Transverse colon (tissue), 4 donors: ENCODE measurements around the gene SPRR1A. TPM values are rescaled to one million over a fixed set of nuclear protein-coding genes. Genes with fewer than 3 reads are reported as not detected.

Source experiments
- DNase-seq: peaks from one replicate; pipeline ENCODE4 v3.0.0-alpha.2; 2019
- H3K27ac ChIP-seq, 4 donors: fragments of 200-600 bp; sonication (generic); 2 replicates each; pipeline ENCODE4 v1.5.1; 2016 to 2018; ENCODE audit warnings: inconsistent platforms in 4 of 4
- H3K27me3 ChIP-seq: fragments of 200-600 bp; sonication (generic); 2 replicates; pipeline ENCODE4 v1.5.1; 2017; ENCODE audit warnings: inconsistent platforms
- H3K36me3 ChIP-seq, 4 donors: fragments of 200-600 bp; sonication (generic); 2 replicates each; pipeline ENCODE4 v1.5.1; 2017 to 2019; ENCODE audit warnings: inconsistent platforms in 4 of 4
- H3K4me1 ChIP-seq, 4 donors: fragments of 200-600 bp; sonication (generic); 2 replicates each; pipeline ENCODE4 v1.5.1; 2017 to 2020; ENCODE audit warnings: inconsistent platforms in 4 of 4
- H3K4me3 ChIP-seq, 4 donors: fragments of 200-600 bp; sonication (generic); 1 replicate in 1 of 4; 2 replicates in 3 of 4; pipeline versions ENCODE4 v1.5.1 to v1.6.1; 2017 to 2019; ENCODE audit warnings: inconsistent platforms in 4 of 4
- H3K9me3 ChIP-seq, 2 donors: fragments of 200-600 bp; sonication (generic); 2 replicates each; pipeline ENCODE4 v1.5.1; 2017 to 2019; ENCODE audit warnings: inconsistent platforms in 2 of 2
- CTCF ChIP-seq, 5 experiments: fragments of 200-600 bp in 3 of 5; fragments of 450-650 bp in 2 of 5; sonication (generic) in 3 of 5; IDR thresholded peaks; 1 replicate in 2 of 5; 2 replicates in 3 of 5; pipeline ENCODE4 v1.5.1; 2016 to 2017; ENCODE audit warnings: antibody characterized with exemption in 5 of 5, inconsistent platforms in 3 of 5, mild to moderate bottlenecking in 2 of 5, moderate library complexity in 1 of 5
- EP300 ChIP-seq: sonication (generic); formaldehyde crosslinking; IDR thresholded peaks from one replicate; pipeline ENCODE4 v1.6.1; 2017; ENCODE audit warnings: antibody characterized with exemption, low read depth
- POLR2A ChIP-seq: fragments of 450-650 bp; IDR thresholded peaks from one replicate; pipeline ENCODE4 v1.6.1; 2016; ENCODE audit warnings: antibody characterized with exemption, mild to moderate bottlenecking, moderate library complexity
- POLR2AphosphoS5 ChIP-seq, 3 donors: sonication (generic); formaldehyde crosslinking; IDR thresholded peaks; one replicate each; pipeline ENCODE4 v1.6.1; 2016; ENCODE audit warnings: antibody characterized with exemption in 3 of 3
- WGBS, 2 donors: methylation state at CpG; one replicate each; pipeline ENCODE4 v1.1.5; 2018; ENCODE audit warnings: low coverage in 1 of 2; 5-methylcytosine and 5-hydroxymethylcytosine counted together
- in situ Hi-C, 4 donors: fragments of 200-750 bp; cut with MboI; loops; one replicate each; pipeline versions ENCODE4 v1.15.0 to v1.15.1; 2017; ENCODE audit warnings: low sequenced_read_pairs in 3 of 4, low pct_ligation_motif_present in 1 of 4, low pct_unique_long_range_greater_than_20kb in 1 of 4
- intact Hi-C: fragments of 100-400 bp; cut with DNase I; formaldehyde crosslinking; loops from one replicate; pipeline ENCODE4 v1.15.1; 2023; ENCODE audit warnings: low total_unique reads
- total RNA-seq, 4 donors: library from RNA; depleted of rRNA; stranded (reverse); fragments of >200 nt; gene quantifications; one replicate each; pipeline ENCODE4 v1.1.0, GENCODE V29; 2016

Gene SPRR1A
- total RNA-seq, 4 donors from 2014 or later: not detected

GRCh38 chr1:152996633-152997400 lies 12.9 kb downstream of the SPRR1A start:
- intact Hi-C loops: no loop called here
- WGBS, 2 donors: 22 to 25% methylated on average over 2 to 5 of the region's 5 CpGs
- TF ChIP-seq POLR2AphosphoS5 (IDR thresholded peaks at IDR 0.05) (no peak), CTCF (IDR thresholded peaks at IDR 0.05) (no peak), POLR2A (no peak), EP300 (no peak)
- H3K27ac ChIP-seq: no peak overlapping the region
- H3K4me3 ChIP-seq: no peak overlapping the region
- no peaks in the 10 kb centered on the region for H3K4me1 ChIP-seq
- no peaks in the 10 kb centered on the region for H3K9me3 ChIP-seq
- no peaks in the 10 kb centered on the region for H3K36me3 ChIP-seq
- DNase-seq: no peak
- in situ Hi-C loops: no loop called here
- no peaks in the 10 kb centered on the region for H3K27me3 ChIP-seq

GRCh38 chr1:152997901-152998300 lies 14.0 kb downstream of the SPRR1A start:
- in situ Hi-C loops: no loop called here
- intact Hi-C loops: no loop called here
- Histone ChIP-seq H3K4me1 (no peaks in the 10 kb centered on the region), H3K9me3 (no peaks in the 10 kb centered on the region), H3K27ac (no peak overlapping the region), H3K36me3 (no peaks in the 10 kb centered on the region), H3K27me3 (no peaks in the 10 kb centered on the region), H3K4me3 (no peak overlapping the region)
- no peak for DNase-seq
- WGBS, 2 donors: 31 to 32% methylated on average over 6 to 7 of the region's 7 CpGs
- TF ChIP-seq CTCF (IDR thresholded peaks at IDR 0.05) (no peak), EP300 (no peak), POLR2AphosphoS5 (IDR thresholded peaks at IDR 0.05) (no peak), POLR2A (no peak)

- no peaks in the 10 kb centered on the region for H3K27me3 ChIP-seq
- H3K27ac ChIP-seq: no peak overlapping the region
- H3K9me3 ChIP-seq: no peaks in the 10 kb centered on the region
- TF ChIP-seq POLR2A (no peak), EP300 (no peak), POLR2AphosphoS5 (IDR thresholded peaks at IDR 0.05) (no peak), CTCF (IDR thresholded peaks at IDR 0.05) (no peak)
- no peak for DNase-seq
- WGBS, 2 donors: 87 to 100% methylated on average over 2 to 4 of the region's 4 CpGs
- in situ Hi-C loops: no loop called here
- intact Hi-C loops: no loop called here
- H3K36me3 ChIP-seq: no peaks in the 10 kb centered on the region
- no peaks in the 10 kb centered on the region for H3K4me1 ChIP-seq
- no peak overlapping the region for H3K4me3 ChIP-seq
Observed at GRCh38 chr1:152998476-152998875, 14.6 kb downstream of the SPRR1A start.

- TF ChIP-seq POLR2A: no peak
- TF ChIP-seq POLR2AphosphoS5 (IDR thresholded peaks at IDR 0.05): no peak
- TF ChIP-seq CTCF (IDR thresholded peaks at IDR 0.05): no peak
- no peak for TF ChIP-seq EP300
- Histone ChIP-seq H3K27me3 (no peaks in the 10 kb centered on the region), H3K4me3 (no peak overlapping the region), H3K36me3 (no peaks in the 10 kb centered on the region), H3K9me3 (no peaks in the 10 kb centered on the region), H3K4me1 (no peaks in the 10 kb centered on the region), H3K27ac (no peak overlapping the region)
- intact Hi-C loops (no loop called here), in situ Hi-C loops (no loop called here)
- no peak for DNase-seq
- WGBS, 2 donors: 66 to 83% methylated on average over 5 to 6 of the region's 6 CpGs
Observed at GRCh38 chr1:152999818-153000217, 15.9 kb downstream of the SPRR1A start.
